Stimulated activated CD8-positive, alpha-beta memory T cell treated with anti-CD3 and anti-CD28 coated beads, Interleukin-7, amount 100 ng/mL, for 24 hours (primary cell): ENCODE data around the gene ASXL3.

Experiments
- DNase-seq: peaks from one replicate; pipeline ENCODE4 v3.0.0-alpha.2; 2020; ENCODE audit warnings: low read depth

The ASXL3 gene

GRCh38 chr18:33583901-33584300 lies 5.9 kb downstream of the ASXL3 start:
- DNase-seq, result no peak

- DNase-seq, result no peak
These were observed 6.8 kb downstream of the ASXL3 start for GRCh38 chr18:33584548-33585430.

GRCh38 chr18:33585431-33585775 lies 7.4 kb downstream of the ASXL3 start:
- no peak for DNase-seq

DNA sequence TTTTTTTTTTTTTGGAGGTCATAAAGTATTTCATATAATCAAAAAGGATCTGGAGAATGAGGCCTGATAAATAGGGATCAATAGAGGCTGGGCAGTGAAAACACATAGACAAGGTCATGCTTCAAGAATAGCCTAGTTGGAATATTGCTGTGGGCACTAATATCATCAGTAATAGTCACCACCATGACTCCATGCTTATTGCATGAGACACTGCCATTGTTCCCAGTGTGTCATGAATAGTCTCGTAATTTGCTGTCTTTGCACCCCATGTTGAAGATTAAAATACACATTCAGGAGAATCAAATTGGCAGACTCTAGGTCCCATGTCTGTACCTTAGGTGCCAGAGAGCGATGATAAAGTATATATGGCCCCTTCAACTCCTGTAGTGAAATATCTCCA lies 10.3 kb downstream of the ASXL3 start:
- DNase-seq, result no peak

DNA sequence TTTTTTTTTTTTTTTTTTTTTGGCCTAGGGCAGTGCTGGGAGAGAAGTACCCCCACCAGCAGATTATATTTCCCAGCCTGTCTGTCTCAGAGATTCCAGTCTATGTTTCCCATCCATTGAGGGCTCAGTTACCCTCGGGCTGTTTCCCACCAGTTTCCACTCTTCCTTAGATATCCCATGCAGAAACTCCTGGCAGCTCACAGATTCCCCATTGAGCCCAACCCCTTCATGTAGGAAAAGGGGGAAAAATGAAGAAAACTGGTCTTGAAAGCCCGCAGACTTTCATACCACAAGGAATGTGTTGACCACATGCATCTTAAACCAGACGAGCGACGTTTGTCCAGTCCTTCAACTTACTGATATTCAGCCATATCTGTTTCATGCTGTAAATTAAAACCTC lies 15.2 kb downstream of the ASXL3 start:
- DNase-seq, result no peak

- no peak for DNase-seq
These were observed 16.8 kb downstream of the ASXL3 start for GRCh38 chr18:33594799-33595198.

GRCh38 chr18:33596178-33596854 lies 18.3 kb downstream of the ASXL3 start:
- no peak for DNase-seq

- no peak for DNase-seq
These were observed 22.8 kb downstream of the ASXL3 start for GRCh38 chr18:33600846-33601245.

- DNase-seq, result no peak
These were observed 25.4 kb downstream of the ASXL3 start for GRCh38 chr18:33603454-33603853.

GRCh38 chr18:33605250-33605649 lies 27.2 kb downstream of the ASXL3 start:
- DNase-seq, result no peak

GRCh38 chr18:33606621-33607020 lies 28.6 kb downstream of the ASXL3 start:
- no peak for DNase-seq

GRCh38 chr18:33611525-33612135 lies 33.6 kb downstream of the ASXL3 start:
- no peak for DNase-seq

- no peak for DNase-seq
These were observed 34.6 kb downstream of the ASXL3 start for GRCh38 chr18:33612632-33613031.

- DNase-seq, result no peak
These were observed 38.5 kb downstream of the ASXL3 start for GRCh38 chr18:33616556-33616955.

- DNase-seq, result no peak
These were observed 49.1 kb downstream of the ASXL3 start for GRCh38 chr18:33627114-33627513.

GRCh38 chr18:33630476-33630875 lies 52.5 kb downstream of the ASXL3 start:
- DNase-seq, result no peak

GRCh38 chr18:33641141-33641540 lies 63.1 kb downstream of the ASXL3 start:
- DNase-seq, result no peak

DNA sequence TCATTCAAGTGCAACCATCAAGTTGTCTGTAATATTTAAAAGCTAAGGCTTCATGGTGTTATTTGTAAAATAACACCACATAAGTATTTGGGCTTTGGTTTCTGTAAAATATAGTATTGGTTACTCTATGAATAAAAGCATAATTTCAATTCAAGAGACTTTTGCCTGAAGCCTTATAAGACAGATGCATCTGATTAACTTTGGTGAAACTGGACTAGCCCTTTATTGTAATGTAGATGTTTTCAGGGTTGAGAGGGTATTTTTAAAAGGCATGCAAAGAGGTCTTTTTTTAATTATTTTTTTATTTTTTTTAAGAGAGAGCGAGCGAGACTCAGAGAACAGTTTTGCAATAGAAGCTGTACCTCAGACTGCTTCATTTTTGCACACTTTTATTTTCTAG lies 66.5 kb downstream of the ASXL3 start:
- DNase-seq, result no peak

GRCh38 chr18:33647365-33647764 lies 69.3 kb downstream of the ASXL3 start:
- DNase-seq, result no peak

GRCh38 chr18:33652635-33653034 lies 74.6 kb downstream of the ASXL3 start:
- DNase-seq, result no peak

- no peak for DNase-seq
These were observed 75.2 kb downstream of the ASXL3 start for GRCh38 chr18:33653231-33653630.

- no peak for DNase-seq
These were observed 79.0 kb downstream of the ASXL3 start for GRCh38 chr18:33656889-33657448.
